AG08395 (cell line): ENCODE measurements around the gene FAM9C.
"Not testable (repeated sequence)": the region's sequence is repeated elsewhere in the genome, so short reads cannot be mapped to it uniquely, and the experiment has no call there.

Source experiments
- DNase-seq: peaks from one replicate; pipeline ENCODE4 v3.0.0; 2012; ENCODE audit warnings: mixed read lengths, low spot score

The FAM9C gene

DNA sequence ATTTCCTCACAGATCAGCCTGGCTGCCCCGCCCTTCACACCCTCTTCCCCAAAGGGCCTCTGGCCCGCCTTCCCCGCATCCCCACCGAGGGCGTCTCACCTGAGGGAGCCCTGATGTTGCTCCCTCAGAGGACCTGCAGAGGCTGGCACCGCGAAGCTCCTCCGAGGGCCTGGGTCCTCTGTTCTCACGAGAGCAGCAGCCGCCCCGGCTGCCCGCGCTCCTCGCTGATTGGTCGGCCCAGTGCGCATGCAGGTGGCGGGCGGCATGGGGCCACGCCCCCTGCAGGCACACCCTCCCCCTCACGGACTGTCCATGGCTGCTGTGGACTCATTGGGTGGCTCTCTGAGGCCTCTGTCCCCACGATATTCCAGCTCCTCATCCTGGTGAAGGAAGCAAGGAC lies at the start of gene FAM9C:
Gene FAM9C (minus strand): TSS at position 180 of the 400 bp plus-strand sequence. CDS start 831 bp downstream, outside the sequence.
- DNase-seq: no peak

GRCh38 chrX:13093529-13094140 lies 49.2 kb upstream of the FAM9C start:
- DNase-seq: no peak

DNA sequence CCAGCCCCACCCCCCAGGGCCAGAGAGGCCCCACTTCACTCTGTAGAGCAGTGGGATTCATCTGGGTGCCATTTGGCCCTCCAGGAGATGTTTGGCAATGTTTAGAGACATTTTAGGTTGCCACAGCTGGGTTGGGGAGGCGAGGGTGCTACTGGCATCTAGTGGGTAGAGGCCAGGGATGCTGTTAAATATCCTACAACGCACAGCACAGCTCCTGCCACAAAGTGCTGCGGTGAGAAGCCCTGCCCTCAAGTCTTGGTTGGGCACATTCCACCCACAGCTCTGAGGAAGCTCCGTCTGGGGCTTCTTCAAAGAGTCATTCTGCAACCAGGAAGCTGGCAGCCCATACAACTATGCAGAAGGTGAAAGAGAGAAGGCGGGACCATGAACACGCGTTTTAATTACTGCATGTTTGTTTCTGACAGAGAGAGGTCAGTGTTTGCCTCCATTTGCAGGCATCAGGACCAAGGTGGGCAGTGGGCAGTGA lies 48.1 kb upstream of the FAM9C start:
- no peak for DNase-seq

DNA sequence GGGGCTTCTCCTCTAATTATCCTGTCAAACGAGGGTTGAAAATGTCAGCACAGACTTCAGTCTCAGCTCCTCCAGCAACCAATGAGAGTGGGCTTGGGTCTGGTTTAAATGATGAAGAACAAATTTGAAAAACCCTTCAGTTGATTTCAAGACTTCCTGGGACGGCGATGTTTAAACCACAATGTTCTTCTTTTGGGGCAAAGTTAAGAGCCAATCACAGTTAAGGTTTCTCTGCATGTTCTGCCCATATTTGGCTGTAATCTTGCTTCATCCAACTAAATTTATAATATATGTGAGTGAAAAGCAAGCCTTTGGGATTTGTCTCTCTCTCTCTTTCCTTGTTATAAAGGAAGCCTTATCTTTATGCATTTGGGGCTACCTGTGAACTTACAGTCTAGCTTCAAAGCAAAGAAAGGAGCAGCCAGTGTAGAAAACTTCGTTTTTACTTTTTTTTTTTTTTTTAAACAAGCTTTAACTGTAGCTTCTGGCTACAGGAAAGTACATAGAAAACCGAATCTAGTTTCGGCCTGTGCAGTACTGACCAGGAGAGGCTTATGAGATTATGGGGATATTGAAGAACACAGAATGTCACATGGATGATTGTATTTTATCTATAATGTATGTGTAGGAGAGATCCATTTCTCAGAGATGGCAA lies 46.8 kb upstream of the FAM9C start:
- DNase-seq: no peak

GRCh38 chrX:13090339-13091110 lies 46.1 kb upstream of the FAM9C start:
- no peak for DNase-seq

DNA sequence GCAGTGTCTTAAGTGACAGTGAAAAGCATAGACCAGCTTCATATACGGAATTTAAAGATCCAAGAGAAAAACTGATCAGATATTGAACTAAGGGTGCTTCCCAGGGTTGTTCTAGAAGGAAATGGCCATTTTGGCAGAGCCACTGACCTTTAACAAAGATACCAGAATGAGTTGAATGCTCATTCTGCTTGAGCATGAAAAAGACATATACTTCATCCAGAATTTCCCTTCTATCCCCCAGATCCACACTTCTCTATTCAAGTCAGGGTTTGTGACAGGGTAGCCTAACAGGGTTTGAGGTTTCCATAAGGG lies 45.6 kb upstream of the FAM9C start:
- DNase-seq: no peak

DNA sequence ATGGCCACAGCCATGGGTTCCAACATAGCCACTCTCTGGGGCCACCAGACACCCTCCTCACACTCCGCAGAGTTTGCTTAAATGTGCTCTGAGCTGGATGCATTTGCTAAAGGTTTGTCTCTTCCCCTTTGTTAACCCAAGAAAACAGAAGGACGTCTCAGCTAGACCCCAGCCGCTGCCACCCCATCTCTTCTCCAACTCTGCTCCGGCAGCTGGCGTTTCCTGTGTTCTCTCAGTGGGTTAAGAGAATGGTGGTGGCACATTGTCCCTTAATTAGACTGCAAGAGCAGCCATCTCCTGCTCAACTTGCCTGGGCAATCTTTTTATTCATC lies 43.7 kb upstream of the FAM9C start:
- no peak for DNase-seq

DNA sequence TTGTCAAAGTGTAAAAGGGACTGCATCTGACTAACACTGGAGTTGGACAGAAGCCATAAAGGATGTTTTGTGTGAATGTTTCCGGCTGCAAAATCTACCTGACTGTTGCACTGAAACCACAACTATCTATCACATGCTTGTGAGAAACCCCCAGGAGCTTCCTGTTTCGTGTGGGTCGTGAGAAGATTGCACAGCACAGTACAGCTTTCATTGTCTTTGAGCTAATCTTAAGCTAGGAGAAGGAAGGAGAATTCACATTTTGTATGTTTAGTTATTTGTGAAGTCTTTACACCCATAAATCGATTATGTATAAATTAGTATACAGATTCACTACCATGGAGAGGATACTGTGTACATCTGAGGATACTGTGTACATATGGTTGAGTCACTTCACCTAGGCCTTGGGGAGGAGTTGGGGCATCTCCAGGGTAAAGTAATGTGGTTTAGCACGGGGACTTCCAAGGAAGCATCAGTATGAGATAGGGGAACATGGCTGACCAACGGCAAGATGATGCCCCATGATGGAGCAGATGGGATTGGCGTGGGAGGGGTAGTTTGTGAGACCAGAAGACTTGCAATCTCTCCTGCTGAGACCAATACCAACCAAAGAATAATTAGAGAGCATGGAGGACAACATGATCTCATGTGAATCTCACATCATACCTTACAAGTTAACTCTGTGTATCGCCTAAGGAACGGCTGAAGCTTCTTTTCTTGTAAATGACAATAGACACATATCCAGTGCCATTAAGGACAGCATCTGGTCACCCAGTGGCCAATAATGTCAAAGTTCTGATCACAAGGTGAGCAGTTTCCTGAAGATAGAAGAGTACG lies 43.1 kb upstream of the FAM9C start:
- DNase-seq: no peak

GRCh38 chrX:13086793-13087321 lies 42.4 kb upstream of the FAM9C start:
- DNase-seq: not testable (repeated sequence)

DNA sequence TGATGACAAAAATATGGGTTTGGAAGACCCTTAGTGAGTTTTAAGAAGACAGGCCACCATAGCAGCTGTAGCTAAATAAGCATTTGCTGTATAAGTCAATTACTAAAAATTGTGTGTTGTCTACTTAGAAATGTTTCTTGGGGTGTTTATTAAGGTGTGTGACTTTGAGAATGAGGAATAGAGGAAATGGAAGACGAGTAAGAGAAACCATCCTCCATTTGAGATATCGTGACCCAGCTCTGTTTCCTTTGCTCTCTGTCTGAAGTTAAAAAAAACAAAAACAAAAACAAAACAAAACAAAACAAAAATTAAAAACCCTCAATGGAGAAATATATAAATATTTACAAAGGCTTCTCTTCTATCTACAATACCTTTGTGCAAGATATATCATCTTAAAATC lies 41.7 kb upstream of the FAM9C start:
- DNase-seq: no peak

- DNase-seq: no peak
Measured at GRCh38 chrX:13085526-13085925, 41.1 kb upstream of the FAM9C start.

DNA sequence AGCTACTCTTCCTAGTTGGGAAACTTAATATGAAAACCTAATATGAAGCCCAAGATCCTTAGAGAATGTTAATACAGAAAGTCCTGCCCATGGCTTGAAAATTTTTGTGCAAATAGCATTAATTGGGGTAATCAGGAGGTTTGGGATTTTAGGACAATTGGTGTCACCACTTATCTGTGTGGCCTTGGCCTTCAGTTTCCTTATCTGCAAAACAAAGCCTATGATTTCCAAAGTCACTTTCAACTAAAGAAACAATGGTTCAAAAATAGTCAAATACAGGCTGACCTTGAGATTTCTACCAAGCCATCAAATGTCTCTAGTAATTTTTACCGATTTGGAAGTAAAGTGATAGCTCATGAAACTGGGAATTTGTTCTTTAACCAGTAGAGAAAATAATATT lies 40.2 kb upstream of the FAM9C start:
- no peak for DNase-seq

DNA sequence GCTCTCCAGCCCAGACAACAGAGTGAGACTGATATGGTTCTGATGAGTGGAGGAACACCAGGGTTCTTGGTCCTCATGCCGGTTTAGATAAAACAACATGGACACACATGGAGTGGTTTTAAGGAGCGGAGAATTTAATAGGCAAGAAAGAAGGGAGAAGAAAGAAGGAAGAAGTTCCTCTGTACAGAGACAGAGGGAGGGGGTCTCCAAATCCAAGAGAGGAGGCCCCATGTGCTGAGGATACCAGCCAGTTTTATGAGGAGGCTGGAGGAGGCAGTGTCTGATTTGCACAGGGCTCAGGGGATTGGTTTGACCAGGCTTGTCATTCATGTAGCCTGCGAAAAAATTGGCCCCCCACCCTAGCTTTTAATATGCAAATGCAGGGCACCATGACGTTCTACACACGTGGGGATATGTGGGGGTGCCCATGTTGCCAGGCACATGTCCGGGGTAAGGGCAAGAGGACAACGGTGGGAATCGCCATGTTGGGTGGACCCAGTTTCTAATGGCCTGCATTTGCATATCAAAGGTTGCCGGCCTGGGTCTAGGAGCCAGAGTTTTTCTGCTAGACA lies 39.4 kb upstream of the FAM9C start:
- DNase-seq: not testable (repeated sequence)

DNA sequence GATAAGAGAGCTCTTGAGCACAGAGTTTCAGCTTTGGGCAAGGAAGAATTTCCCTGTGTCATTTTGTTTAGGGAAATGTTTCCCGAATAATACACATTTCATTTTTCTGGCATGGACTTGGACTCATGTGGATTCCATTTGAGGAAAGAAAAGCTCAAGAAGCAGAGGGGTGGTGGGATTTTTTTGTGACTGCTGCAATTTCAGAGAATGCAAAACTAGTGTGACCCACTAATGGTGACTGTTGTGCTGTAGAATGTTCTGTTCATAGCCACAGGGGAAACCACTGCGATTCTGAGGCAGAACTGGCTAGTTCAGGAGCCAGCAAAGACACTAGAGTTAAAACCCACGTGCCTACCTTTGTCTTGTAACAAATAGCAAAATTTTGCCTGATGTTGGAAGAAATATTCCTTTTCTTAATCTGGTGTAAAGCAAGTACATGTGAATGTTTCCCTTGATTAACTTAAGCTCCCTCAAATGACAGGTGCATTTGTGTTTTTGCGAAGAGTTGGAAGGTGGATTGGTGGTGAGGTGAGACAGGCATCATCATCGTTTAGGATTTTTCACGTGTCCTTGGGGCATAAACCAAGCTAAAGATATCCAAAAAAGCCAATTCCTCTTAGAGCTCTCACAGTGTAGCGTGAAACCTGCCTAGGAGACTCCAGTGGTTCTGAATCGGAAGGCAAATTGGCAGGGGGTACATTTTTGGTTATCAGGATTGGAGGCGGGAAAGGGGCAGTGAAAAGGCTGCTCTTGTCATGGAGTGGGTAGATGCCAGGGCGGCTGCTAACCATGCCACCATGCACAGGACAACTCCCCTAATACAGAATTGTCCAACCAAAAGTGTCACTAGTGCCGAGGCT lies 38.0 kb upstream of the FAM9C start:
- no peak for DNase-seq

DNA sequence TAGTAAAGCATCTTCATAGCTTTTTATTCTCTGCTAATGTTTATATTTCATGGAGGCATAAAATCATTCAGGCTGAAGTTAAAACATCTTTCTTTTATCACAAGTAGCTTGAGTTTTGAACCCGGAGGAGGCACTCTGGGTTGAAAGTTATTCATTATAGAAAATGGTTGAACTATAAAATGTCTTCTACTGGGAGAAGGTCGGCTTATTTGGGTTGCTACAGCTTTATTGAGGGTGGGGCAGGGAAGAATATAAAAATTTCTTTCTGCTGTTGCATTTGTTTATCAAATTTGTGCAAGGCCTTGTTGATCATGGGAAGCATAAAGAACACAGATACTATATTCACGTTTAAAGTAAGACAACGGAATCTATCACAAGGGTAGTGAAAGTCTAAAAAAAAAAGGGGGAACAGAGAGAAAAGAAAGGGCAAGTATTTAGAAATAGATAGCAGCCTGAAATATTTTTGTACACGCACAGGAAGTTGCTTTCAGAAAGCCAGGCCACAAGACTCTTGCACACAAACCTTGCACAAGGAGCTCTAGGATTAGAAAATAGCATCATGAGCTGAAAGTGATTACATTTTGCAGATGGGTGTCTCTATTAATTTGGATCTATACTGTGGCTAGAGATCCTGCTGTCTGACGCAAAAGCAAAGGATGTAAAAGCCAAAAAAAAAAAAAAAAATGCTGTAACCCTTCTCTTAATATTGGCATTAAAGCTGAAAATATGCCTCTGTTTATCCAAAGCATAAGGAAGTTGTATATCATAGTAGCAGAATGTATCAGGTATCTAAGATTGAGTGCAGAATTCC lies 37.2 kb upstream of the FAM9C start:
- peak; percentile 17 for DNase-seq

GRCh38 chrX:13080128-13080795 lies 35.8 kb upstream of the FAM9C start:
- DNase-seq: no peak

DNA sequence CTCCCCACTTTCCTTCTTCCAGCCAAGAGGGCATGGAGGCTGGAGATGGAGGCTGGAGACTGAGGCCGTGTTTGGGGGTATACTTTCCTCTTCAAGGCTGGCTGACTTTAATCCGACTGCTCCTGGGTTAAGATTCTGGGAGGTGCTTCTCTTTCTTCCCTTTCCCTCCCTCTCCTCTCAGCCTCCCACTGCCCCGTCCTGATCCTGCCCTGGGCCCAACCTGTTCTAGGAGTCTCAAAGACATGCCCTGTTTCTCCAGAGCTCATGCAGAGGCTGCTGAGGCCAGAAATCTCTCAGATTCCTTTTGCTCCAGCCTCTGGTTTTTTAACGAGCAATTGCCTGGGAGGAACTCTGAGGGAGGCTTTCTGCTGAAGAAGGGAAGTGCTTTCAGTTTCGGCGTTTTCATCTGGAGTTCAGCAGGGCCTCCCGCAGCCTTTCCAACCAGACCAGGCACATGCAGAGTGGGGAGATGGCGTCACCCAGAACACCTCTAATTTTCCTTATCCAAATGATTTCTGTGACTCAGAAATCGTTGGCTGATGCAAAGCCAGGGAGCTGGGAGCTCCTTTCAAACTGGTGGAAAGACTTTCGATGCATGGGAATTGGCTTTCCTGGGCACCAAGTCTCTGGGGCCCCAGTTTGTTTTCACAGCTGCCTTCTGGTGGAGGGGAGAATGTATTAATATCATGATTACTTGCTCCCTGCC lies 34.5 kb upstream of the FAM9C start:
- DNase-seq: peak; percentile 58

GRCh38 chrX:13077168-13077567 lies 32.7 kb upstream of the FAM9C start:
- peak; percentile 33 for DNase-seq
